Erythroblast (primary cell): Measurements from ENCODE around the gene SNRK.

Experiments used
- GATA1 ChIP-seq: IDR thresholded peaks from 2 replicates; pipeline ENCODE4 v1.6.1; 2011; ENCODE audit warnings: low read depth, mild to moderate bottlenecking, control low read depth, low read length, moderate library complexity
- POLR2A ChIP-seq: IDR thresholded peaks from 2 replicates; pipeline ENCODE4 v1.6.1; 2011; ENCODE audit warnings: mild to moderate bottlenecking, low read length

DNA sequence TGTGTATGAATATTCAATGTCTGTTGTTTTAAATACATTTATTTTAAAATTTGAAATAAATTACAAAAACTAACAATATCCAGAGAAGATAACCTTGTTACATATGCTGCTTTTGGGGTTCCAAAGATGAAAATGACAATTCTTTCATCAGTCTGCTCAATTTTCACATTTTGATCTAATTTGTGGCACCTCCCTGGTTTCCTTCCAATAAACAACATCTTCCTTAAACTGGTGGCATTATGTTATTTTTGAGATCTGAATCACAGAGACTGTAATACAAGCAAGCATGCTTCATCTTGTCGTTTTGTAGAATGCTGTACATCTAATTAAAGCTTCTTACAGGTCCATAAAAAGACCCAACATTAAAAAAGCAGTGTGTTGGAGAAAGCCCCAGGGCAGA is 2.2 kb upstream of the SNRK start:
- TF ChIP-seq POLR2A: no peak
- TF ChIP-seq GATA1: no peak
